HG03565 (cell line): ENCODE results near the gene SBF2.

Source experiments
- ATAC-seq: cut with Tn5 transposase; IDR thresholded peaks from one replicate; pipeline ENCODE4 v1.9.1; 2021; ENCODE audit warnings: mild to moderate bottlenecking, moderate library complexity; ENCODE audit not compliant: unreplicated experiment

The SBF2 gene

GRCh38 chr11:9738707-9739106 lies 555.3 kb downstream of the SBF2 start:
- ATAC-seq, result no peak

GRCh38 chr11:9738116-9738515 lies 555.9 kb downstream of the SBF2 start:
- no peak for ATAC-seq

GRCh38 chr11:9736365-9736764 lies 557.7 kb downstream of the SBF2 start:
- ATAC-seq, result no peak

- ATAC-seq, result no peak
Measured at GRCh38 chr11:9735919-9736318, 558.1 kb downstream of the SBF2 start.

GRCh38 chr11:9735236-9735635 lies 558.8 kb downstream of the SBF2 start:
- ATAC-seq, result no peak

- ATAC-seq, result no peak
Measured at GRCh38 chr11:9733212-9733611, 560.8 kb downstream of the SBF2 start.

- no peak for ATAC-seq
Measured at GRCh38 chr11:9732453-9732852, 561.6 kb downstream of the SBF2 start.

- ATAC-seq, result no peak
Measured at GRCh38 chr11:9731256-9731655, 562.8 kb downstream of the SBF2 start.
